CD8-positive, alpha-beta memory T cell (primary cell): Measurements from ENCODE around the gene PYDC1. TPM values are rescaled to one million over a fixed set of nuclear protein-coding genes. Genes with fewer than 3 reads are reported as not detected.

Experiments
- CTCF ChIA-PET: fragments of 350-600 bp; sonication (Branson Sonifier 250); formaldehyde crosslinking; loops from one replicate; lab custom pipeline; 2021; ENCODE audit warnings: antibody characterized with exemption; lab: Charles Lee
- POLR2A ChIA-PET: fragments of 350-600 bp; sonication (Branson Sonifier 250); formaldehyde crosslinking; loops from one replicate; lab custom pipeline; 2021; ENCODE audit warnings: antibody characterized with exemption; lab: Charles Lee
- DNase-seq, 5 donors: peaks; one replicate each; pipeline versions ENCODE4 v3.0.0 to v3.0.0-alpha.2; 2020 to 2022; ENCODE audit warnings: mixed read lengths in 1 of 5
- H3K27ac ChIP-seq: one replicate; pipeline ENCODE4 v1.7.0; 2013; ENCODE audit warnings: low read depth, mild to moderate bottlenecking, low read length, moderate library complexity
- H3K27me3 ChIP-seq: 2 replicates; pipeline ENCODE4 v1.7.0; 2013; ENCODE audit warnings: low read length, mild to moderate bottlenecking; ENCODE audit not compliant: insufficient read depth, poor library complexity, severe bottlenecking
- H3K36me3 ChIP-seq: 2 replicates; pipeline ENCODE4 v1.7.0; 2013; ENCODE audit warnings: mild to moderate bottlenecking, low read length, moderate library complexity; ENCODE audit not compliant: insufficient read depth
- H3K4me1 ChIP-seq: 2 replicates; pipeline ENCODE4 v1.7.0; 2013; ENCODE audit warnings: mild to moderate bottlenecking, low read length, moderate library complexity; ENCODE audit not compliant: insufficient read depth
- H3K4me3 ChIP-seq: 2 replicates; pipeline ENCODE4 v1.7.0; 2013; ENCODE audit warnings: mild to moderate bottlenecking, low read length
- H3K9me3 ChIP-seq: 2 replicates; pipeline ENCODE4 v1.7.0; 2013; ENCODE audit warnings: mild to moderate bottlenecking, low read length
- H3K27ac Mint-ChIP-seq, 8 donors: one replicate each; pipeline ENCODE4 v1.8.0; 2020 to 2021; ENCODE audit warnings: mixed read lengths in 8 of 8, mild to moderate bottlenecking in 6 of 8, inconsistent platforms in 3 of 8, moderate library complexity in 3 of 8
- H3K27me3 Mint-ChIP-seq, 2 donors: one replicate each; pipeline ENCODE4 v1.8.0; 2020 to 2021; ENCODE audit warnings: mixed read lengths in 2 of 2, mild to moderate bottlenecking in 1 of 2, moderate library complexity in 1 of 2
- H3K36me3 Mint-ChIP-seq, 3 donors: one replicate each; pipeline ENCODE4 v1.8.0; 2020 to 2021; ENCODE audit warnings: mixed read lengths in 3 of 3, inconsistent platforms in 1 of 3, mild to moderate bottlenecking in 1 of 3
- H3K4me1 Mint-ChIP-seq, 3 donors: one replicate each; pipeline ENCODE4 v1.8.0; 2020 to 2021; ENCODE audit warnings: mixed read lengths in 3 of 3, inconsistent platforms in 1 of 3, mild to moderate bottlenecking in 1 of 3
- H3K4me3 Mint-ChIP-seq, 7 donors: one replicate each; pipeline ENCODE4 v1.8.0; 2020 to 2021; ENCODE audit warnings: mixed read lengths in 7 of 7, mild to moderate bottlenecking in 6 of 7, moderate library complexity in 4 of 7, inconsistent platforms in 2 of 7
- H3K9me3 Mint-ChIP-seq, 5 donors: one replicate each; pipeline ENCODE4 v1.8.0; 2020 to 2022; ENCODE audit warnings: mixed read lengths in 5 of 5, mild to moderate bottlenecking in 3 of 5, moderate library complexity in 2 of 5, inconsistent platforms in 1 of 5
- polyA plus RNA-seq: library from polyadenylated mRNA; unstranded; fragments of 300-500 nt; fragmentation: Illumina TruSeq; gene quantifications from one replicate; pipeline ENCODE4 v1.2.3, GENCODE V29; 2021
- total RNA-seq, 2 experiments: library from RNA; stranded (reverse); gene quantifications; one replicate each; pipeline ENCODE4 v1.2.3, GENCODE V29; 2021

The PYDC1 gene
- total RNA-seq (not detected), polyA plus RNA-seq (not detected)

GRCh38 chr16:31216422-31217135, at the start of gene PYDC1:
Gene PYDC1, minus strand, starts transcription at chr16:31217135. Its CDS starts 107 bp downstream, at chr16:31217028.
- peaks cover 18 to 23% (median 21%) of the 10 kb centered on the region in 3 donors for H3K4me1 Mint-ChIP-seq
- H3K9me3 Mint-ChIP-seq: no peaks in the 10 kb centered on the region
- H3K27ac Mint-ChIP-seq: peak within 1 kb of the TSS in 2 of 8 donors; percentile 27 to 36
- ChIA-PET CTCF (interaction anchor here (1.1 to 3.0 kb wide), 3 partner anchors 15 to 244 kb away, joined by 3 to 11 read pairs (median 6); partner anchors contain the start of gene PYCARD), POLR2A (interaction anchor here (0.8 to 1.1 kb wide), 3 partner anchors 15 to 37 kb away, joined by 3 to 10 read pairs (median 4); partner anchors contain the start of gene FUS)
- H3K4me3 Mint-ChIP-seq: peak within 1 kb of the TSS; percentile 53 to 87 (median 76)
- Histone ChIP-seq H3K27ac (no peak within 1 kb of the TSS), H3K36me3 (no peaks in the 10 kb centered on the region), H3K9me3 (no peaks in the 10 kb centered on the region), H3K4me3 (peak within 1 kb of the TSS; percentile 61), H3K4me1 (peaks cover 20% of the 10 kb centered on the region), H3K27me3 (peaks cover 31% of the 10 kb centered on the region)
- H3K36me3 Mint-ChIP-seq: no peaks in the 10 kb centered on the region
- DNase-seq: no peak
- peaks cover 40 to 56% of the 10 kb centered on the region in 2 donors for H3K27me3 Mint-ChIP-seq

- POLR2A ChIA-PET: interaction anchor here (0.6 kb wide), 1 partner anchor 109 kb away, joined by 9 read pairs; no protein-coding TSS in a partner anchor
- Mint-ChIP-seq H3K27ac (peak overlapping the region in 7 of 8 donors; percentile 73 to 93 (median 82)), H3K4me1 (peaks cover 32 to 41% (median 40%) of the 10 kb centered on the region in 3 donors), H3K9me3 (no peaks in the 10 kb centered on the region), H3K27me3 (peaks cover 4% of the 10 kb centered on the region in 2 donors), H3K4me3 (peak overlapping the region in 6 of 7 donors; percentile 27 to 86 (median 68)), H3K36me3 (peaks cover 0 to 1% (median 0%) of the 10 kb centered on the region in 3 donors)
- DNase-seq: peak in 4 of 5 donors; percentile 37 to 76 (median 54)
- Histone ChIP-seq H3K27me3 (no peaks in the 10 kb centered on the region), H3K4me3 (no peak overlapping the region), H3K36me3 (no peaks in the 10 kb centered on the region), H3K27ac (no peak overlapping the region), H3K9me3 (no peaks in the 10 kb centered on the region), H3K4me1 (peaks cover 17% of the 10 kb centered on the region)
- CTCF ChIA-PET: interaction anchor here (1.5 kb wide), 1 partner anchor 8 kb away, joined by 3 read pairs; no protein-coding TSS in a partner anchor
Observed at GRCh38 chr16:31265329-31266245, 48.7 kb upstream of the PYDC1 start.

- Mint-ChIP-seq H3K4me3 (peak overlapping the region in 5 of 7 donors; percentile 35 to 59 (median 51)), H3K4me1 (peaks cover 41 to 49% (median 44%) of the 10 kb centered on the region in 3 donors), H3K36me3 (peaks cover 0 to 1% (median 0%) of the 10 kb centered on the region in 3 donors), H3K27ac (peak overlapping the region in 2 of 8 donors; percentile 58 to 74), H3K9me3 (no peaks in the 10 kb centered on the region), H3K27me3 (peaks cover 0 to 1% of the 10 kb centered on the region in 2 donors)
- no peak overlapping the region for H3K27ac ChIP-seq
- ChIA-PET POLR2A (no interaction called here), CTCF (interaction anchor here (0.5 to 1.3 kb wide), 2 partner anchors 121 to 1666 kb away, joined by 3 to 4 read pairs; no protein-coding TSS in a partner anchor)
- peaks cover 30% of the 10 kb centered on the region for H3K4me1 ChIP-seq
- no peaks in the 10 kb centered on the region for H3K27me3 ChIP-seq
- no peaks in the 10 kb centered on the region for H3K36me3 ChIP-seq
- DNase-seq: no peak
- no peaks in the 10 kb centered on the region for H3K9me3 ChIP-seq
- H3K4me3 ChIP-seq: no peak overlapping the region
Observed at GRCh38 chr16:31262084-31262483, 45.1 kb upstream of the PYDC1 start.

- no peak for DNase-seq
- ChIA-PET CTCF (no interaction called here), POLR2A (no interaction called here)
- Mint-ChIP-seq H3K4me3 (peak overlapping the region; percentile 1 to 91 (median 81)), H3K27ac (peak overlapping the region in 7 of 8 donors; percentile 1 to 92 (median 80)), H3K36me3 (peaks cover 0 to 1% (median 0%) of the 10 kb centered on the region in 3 donors), H3K27me3 (peaks cover 0 to 1% of the 10 kb centered on the region in 2 donors), H3K9me3 (no peaks in the 10 kb centered on the region), H3K4me1 (peaks cover 32 to 40% (median 37%) of the 10 kb centered on the region in 3 donors)
- H3K36me3 ChIP-seq: no peaks in the 10 kb centered on the region
- no peaks in the 10 kb centered on the region for H3K27me3 ChIP-seq
- no peak overlapping the region for H3K4me3 ChIP-seq
- H3K9me3 ChIP-seq: no peaks in the 10 kb centered on the region
- peaks cover 21% of the 10 kb centered on the region for H3K4me1 ChIP-seq
- H3K27ac ChIP-seq: no peak overlapping the region
Observed at GRCh38 chr16:31260136-31260931, 43.4 kb upstream of the PYDC1 start.

GRCh38 chr16:31258366-31258765, 41.4 kb upstream of the PYDC1 start:
- no peaks in the 10 kb centered on the region for H3K36me3 ChIP-seq
- no peak overlapping the region for H3K4me3 ChIP-seq
- peaks cover 16% of the 10 kb centered on the region for H3K4me1 ChIP-seq
- H3K27me3 ChIP-seq: no peaks in the 10 kb centered on the region
- H3K9me3 Mint-ChIP-seq: no peaks in the 10 kb centered on the region
- CTCF ChIA-PET: interaction anchor here (0.9 kb wide), 1 partner anchor 27 kb away, joined by 3 read pairs; no protein-coding TSS in a partner anchor
- no peak for DNase-seq
- H3K27ac ChIP-seq: no peak overlapping the region
- peaks cover 32 to 44% (median 39%) of the 10 kb centered on the region in 3 donors for H3K4me1 Mint-ChIP-seq
- H3K4me3 Mint-ChIP-seq: no peak overlapping the region
- H3K27ac Mint-ChIP-seq: no peak overlapping the region
- H3K36me3 Mint-ChIP-seq: peaks cover 0 to 1% (median 0%) of the 10 kb centered on the region in 3 donors
- POLR2A ChIA-PET: no interaction called here
- no peaks in the 10 kb centered on the region for H3K9me3 ChIP-seq
- H3K27me3 Mint-ChIP-seq: peaks cover 0 to 1% of the 10 kb centered on the region in 2 donors

GRCh38 chr16:31256466-31256865, 39.5 kb upstream of the PYDC1 start:
- POLR2A ChIA-PET: no interaction called here
- Mint-ChIP-seq H3K9me3 (no peaks in the 10 kb centered on the region), H3K4me3 (no peak overlapping the region), H3K27me3 (peaks cover 0 to 1% of the 10 kb centered on the region in 2 donors), H3K36me3 (no peaks in the 10 kb centered on the region), H3K4me1 (peaks cover 24 to 26% (median 26%) of the 10 kb centered on the region in 3 donors), H3K27ac (no peak overlapping the region)
- CTCF ChIA-PET: interaction anchor here (1.3 kb wide), 1 partner anchor 11 kb away, joined by 3 read pairs; no protein-coding TSS in a partner anchor
- H3K4me1 ChIP-seq: peaks cover 13% of the 10 kb centered on the region
- no peaks in the 10 kb centered on the region for H3K9me3 ChIP-seq
- H3K27ac ChIP-seq: no peak overlapping the region
- no peaks in the 10 kb centered on the region for H3K27me3 ChIP-seq
- DNase-seq: no peak
- no peaks in the 10 kb centered on the region for H3K36me3 ChIP-seq
- H3K4me3 ChIP-seq: no peak overlapping the region

- Mint-ChIP-seq H3K27me3 (peaks cover 0 to 4% of the 10 kb centered on the region in 2 donors), H3K4me1 (peaks cover 10 to 16% (median 11%) of the 10 kb centered on the region in 3 donors), H3K9me3 (peaks cover 0 to 2% (median 0%) of the 10 kb centered on the region in 5 donors), H3K36me3 (no peaks in the 10 kb centered on the region), H3K27ac (peak overlapping the region in 6 of 8 donors; percentile 29 to 87 (median 51)), H3K4me3 (peak overlapping the region in 2 of 7 donors; percentile 33 to 34)
- Histone ChIP-seq H3K4me1 (peaks cover 8% of the 10 kb centered on the region), H3K27me3 (no peaks in the 10 kb centered on the region), H3K36me3 (no peaks in the 10 kb centered on the region), H3K27ac (peak overlapping the region; percentile 54), H3K9me3 (no peaks in the 10 kb centered on the region), H3K4me3 (no peak overlapping the region)
- POLR2A ChIA-PET: no interaction called here
- DNase-seq: no peak
- CTCF ChIA-PET: no interaction called here
Observed at GRCh38 chr16:31253642-31254045, 36.7 kb upstream of the PYDC1 start.
